ENCODE results near the gene ADRA2B.

The ADRA2B gene

GRCh38 chr2:96103187-96103601, 13.2 kb downstream of the ADRA2B start:
- DNase-seq = no peak

- DNase-seq = no peak
Measured at GRCh38 chr2:96102596-96103186, 13.7 kb downstream of the ADRA2B start.

GRCh38 chr2:96100893-96101304, 15.5 kb downstream of the ADRA2B start:
- no peak for DNase-seq

GRCh38 chr2:96099861-96100798, 16.2 kb downstream of the ADRA2B start:
- DNase-seq = no peak

- DNase-seq = no peak
Measured at GRCh38 chr2:96098900-96099590, 17.3 kb downstream of the ADRA2B start.

- no peak for DNase-seq
Measured at GRCh38 chr2:96097951-96098823, 18.2 kb downstream of the ADRA2B start.

GRCh38 chr2:96097441-96097840, 18.9 kb downstream of the ADRA2B start:
- DNase-seq = no peak

GRCh38 chr2:96095116-96095636, 21.2 kb downstream of the ADRA2B start:
- peak; percentile 27 for DNase-seq

- no peak for DNase-seq
Measured at GRCh38 chr2:96093528-96093927, 22.8 kb downstream of the ADRA2B start.

GRCh38 chr2:96092951-96093350, 23.4 kb downstream of the ADRA2B start:
- DNase-seq = no peak

GRCh38 chr2:96092573-96092877, 23.8 kb downstream of the ADRA2B start:
- peak; percentile 24 for DNase-seq

GRCh38 chr2:96091711-96092572, 24.4 kb downstream of the ADRA2B start:
- peak; percentile 95 for DNase-seq

GRCh38 chr2:96091141-96091710, 25.1 kb downstream of the ADRA2B start:
- DNase-seq = no peak

- peak; percentile 47 for DNase-seq
Measured at GRCh38 chr2:96090196-96090926, 26.0 kb downstream of the ADRA2B start.

- DNase-seq = no peak
Measured at GRCh38 chr2:96089356-96090195, 26.8 kb downstream of the ADRA2B start.

- no peak for DNase-seq
Measured at GRCh38 chr2:96088340-96089335, 27.7 kb downstream of the ADRA2B start.

GRCh38 chr2:96087130-96087529, 29.2 kb downstream of the ADRA2B start:
- no peak for DNase-seq
